Right lobe of liver (tissue), 4 donors: ENCODE data around the gene NADSYN1.

Experiments
- POLR2A ChIP-seq: fragments of 450-650 bp; IDR thresholded peaks from one replicate; pipeline ENCODE4 v1.6.1; 2017; ENCODE audit warnings: antibody characterized with exemption, mild to moderate bottlenecking
- TF ChIP-seq, protein P1 (sequence below), 4 donors: fragments of 200-600 bp in 3 of 4; fragments of 450-650 bp in 1 of 4; IDR thresholded peaks; one replicate each; pipeline versions ENCODE4 v1.5.1 to v1.8.0; 2016 to 2022; ENCODE audit warnings: antibody characterized with exemption in 4 of 4, mild to moderate bottlenecking in 2 of 4
- donor health status: DM: no; HTN: no; CAD: no.
- donor health status: DM: no; HTN: no; CAD: no.
- donor health status: DM: no; HTN: yes; CAD: no.

DNA sequence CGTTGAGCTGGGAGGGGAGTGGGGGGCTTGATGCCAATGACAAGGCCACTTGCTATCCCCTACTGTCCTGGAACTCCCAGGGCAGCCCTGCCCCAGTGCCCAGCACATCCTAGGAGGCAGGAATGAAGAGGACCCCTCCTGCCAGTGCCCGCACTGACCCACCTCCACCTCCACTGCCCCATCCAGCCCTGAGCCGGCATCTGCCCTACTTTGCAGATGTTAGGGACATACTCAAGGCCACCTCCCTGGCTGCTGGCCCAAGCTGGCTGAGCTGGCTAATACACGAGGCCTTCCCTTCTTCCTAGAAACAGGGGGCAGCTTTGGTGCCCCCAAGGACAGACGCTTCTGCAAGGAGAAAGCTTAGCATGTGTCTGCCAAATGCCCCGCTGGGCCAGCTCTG lies 15.6 kb upstream of the NADSYN1 start:
- TF ChIP-seq POLR2A, result no peak
- TF ChIP-seq, protein P1, sequence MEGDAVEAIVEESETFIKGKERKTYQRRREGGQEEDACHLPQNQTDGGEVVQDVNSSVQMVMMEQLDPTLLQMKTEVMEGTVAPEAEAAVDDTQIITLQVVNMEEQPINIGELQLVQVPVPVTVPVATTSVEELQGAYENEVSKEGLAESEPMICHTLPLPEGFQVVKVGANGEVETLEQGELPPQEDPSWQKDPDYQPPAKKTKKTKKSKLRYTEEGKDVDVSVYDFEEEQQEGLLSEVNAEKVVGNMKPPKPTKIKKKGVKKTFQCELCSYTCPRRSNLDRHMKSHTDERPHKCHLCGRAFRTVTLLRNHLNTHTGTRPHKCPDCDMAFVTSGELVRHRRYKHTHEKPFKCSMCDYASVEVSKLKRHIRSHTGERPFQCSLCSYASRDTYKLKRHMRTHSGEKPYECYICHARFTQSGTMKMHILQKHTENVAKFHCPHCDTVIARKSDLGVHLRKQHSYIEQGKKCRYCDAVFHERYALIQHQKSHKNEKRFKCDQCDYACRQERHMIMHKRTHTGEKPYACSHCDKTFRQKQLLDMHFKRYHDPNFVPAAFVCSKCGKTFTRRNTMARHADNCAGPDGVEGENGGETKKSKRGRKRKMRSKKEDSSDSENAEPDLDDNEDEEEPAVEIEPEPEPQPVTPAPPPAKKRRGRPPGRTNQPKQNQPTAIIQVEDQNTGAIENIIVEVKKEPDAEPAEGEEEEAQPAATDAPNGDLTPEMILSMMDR (IDR thresholded peaks at IDR 0.05), result no peak
